CD4-positive, alpha-beta T cell treated with Interleukin-15 for 4 hours (primary cell): ENCODE results near the gene HRH1.
"Not testable (repeated sequence)": the region's sequence is repeated elsewhere in the genome, so short reads cannot be mapped to it uniquely, and the experiment has no call there.

Experiments used
- DNase-seq: peaks from one replicate; pipeline ENCODE4 v3.0.0-alpha.2; 2020; ENCODE audit warnings: low spot score

Gene HRH1

GRCh38 chr3:11143476-11143875 is 10.8 kb upstream of the HRH1 start:
- no peak for DNase-seq

- no peak for DNase-seq
Measured at GRCh38 chr3:11144996-11145395, 9.3 kb upstream of the HRH1 start.

- DNase-seq = no peak
Measured at GRCh38 chr3:11145888-11146287, 8.4 kb upstream of the HRH1 start.

- DNase-seq = no peak
Measured at GRCh38 chr3:11146773-11147660, 7.3 kb upstream of the HRH1 start.

- DNase-seq = no peak
Measured at GRCh38 chr3:11150256-11150655, 4.0 kb upstream of the HRH1 start.

GRCh38 chr3:11152301-11152700 is 2.0 kb upstream of the HRH1 start:
- no peak for DNase-seq

GRCh38 chr3:11154953-11155325 is 646 bp downstream of the HRH1 start:
- no peak for DNase-seq

- DNase-seq = no peak
Measured at GRCh38 chr3:11155341-11156025, 1.2 kb downstream of the HRH1 start.

- DNase-seq = no peak
Measured at GRCh38 chr3:11156026-11156410, 1.7 kb downstream of the HRH1 start.

- no peak for DNase-seq
Measured at GRCh38 chr3:11157421-11157820, 3.1 kb downstream of the HRH1 start.

GRCh38 chr3:11159421-11159904 is 5.2 kb downstream of the HRH1 start:
- no peak for DNase-seq

GRCh38 chr3:11161666-11162065 is 7.4 kb downstream of the HRH1 start:
- DNase-seq = no peak

- DNase-seq = no peak
Measured at GRCh38 chr3:11162401-11163345, 8.4 kb downstream of the HRH1 start.

GRCh38 chr3:11164607-11165006 is 10.3 kb downstream of the HRH1 start:
- DNase-seq = no peak

- DNase-seq = no peak
Measured at GRCh38 chr3:11165476-11165875, 11.2 kb downstream of the HRH1 start.

- not testable (repeated sequence) for DNase-seq
Measured at GRCh38 chr3:11166807-11167400, 12.6 kb downstream of the HRH1 start.

- DNase-seq = no peak
Measured at GRCh38 chr3:11167590-11167989, 13.3 kb downstream of the HRH1 start.

GRCh38 chr3:11168406-11168805 is 14.1 kb downstream of the HRH1 start:
- DNase-seq = no peak

GRCh38 chr3:11168881-11169805 is 14.8 kb downstream of the HRH1 start:
- no peak for DNase-seq

GRCh38 chr3:11170052-11170770 is 15.9 kb downstream of the HRH1 start:
- DNase-seq = no peak
